Breast epithelium (tissue), 4 donors: Measurements from ENCODE around the gene BAAT. TPM values are rescaled to one million over a fixed set of nuclear protein-coding genes. Genes with fewer than 3 reads are reported as not detected.

Experiments
- DNase-seq, 2 donors: peaks; one replicate each; pipeline ENCODE4 v3.0.0-alpha.2; 2019; ENCODE audit warnings: low spot score in 2 of 2
- H3K27ac ChIP-seq, 2 donors: fragments of 200-600 bp; sonication (generic) in 1 of 2; one replicate each; pipeline ENCODE4 v1.5.1; 2016 to 2019; ENCODE audit warnings: mild to moderate bottlenecking in 1 of 2
- H3K27me3 ChIP-seq, 2 donors: fragments of 200-600 bp; sonication (generic) in 1 of 2; one replicate each; pipeline versions ENCODE4 v1.5.1 to v1.6.0; 2017 to 2019; ENCODE audit warnings: control low read depth in 1 of 2, mild to moderate bottlenecking in 1 of 2
- H3K36me3 ChIP-seq: fragments of 200-600 bp; one replicate; pipeline ENCODE4 v1.5.1; 2019
- H3K4me1 ChIP-seq, 2 donors: fragments of 200-600 bp; sonication (generic); one replicate each; pipeline ENCODE4 v1.5.1; 2016 to 2019; ENCODE audit warnings: control low read depth in 1 of 2
- H3K4me3 ChIP-seq, 3 donors: fragments of 200-600 bp; sonication (generic); 1 replicate in 2 of 3; 2 replicates in 1 of 3; pipeline ENCODE4 v1.5.1; 2016 to 2019; ENCODE audit warnings: mild to moderate bottlenecking in 3 of 3, moderate library complexity in 2 of 3
- H3K9me3 ChIP-seq, 2 donors: fragments of 200-600 bp; sonication (generic) in 1 of 2; one replicate each; pipeline ENCODE4 v1.5.1; 2016 to 2019; ENCODE audit warnings: control low read depth in 1 of 2
- POLR2A ChIP-seq: fragments of 450-650 bp; IDR thresholded peaks from one replicate; pipeline ENCODE4 v1.6.1; 2016; ENCODE audit warnings: antibody characterized with exemption, mild to moderate bottlenecking, moderate library complexity
- POLR2AphosphoS5 ChIP-seq, 3 donors: sonication (generic); formaldehyde crosslinking; IDR thresholded peaks; one replicate each; pipeline ENCODE4 v1.6.1; 2017; ENCODE audit warnings: antibody characterized with exemption in 3 of 3
- intact Hi-C: fragments of 100-400 bp; cut with DNase I; formaldehyde crosslinking; loops from one replicate; pipeline ENCODE4 v1.15.1; 2023; ENCODE audit warnings: low total_unique reads
- total RNA-seq, 3 donors: library from RNA; depleted of rRNA; stranded (reverse); fragments of >200 nt; gene quantifications; one replicate each; pipeline ENCODE4 v1.1.0, GENCODE V29; 2016
- TF ChIP-seq, protein P1 (sequence below), 3 donors: fragments of 450-650 bp; IDR thresholded peaks; one replicate each; pipeline ENCODE4 v1.5.1; 2016 to 2017; ENCODE audit warnings: antibody characterized with exemption in 3 of 3, mild to moderate bottlenecking in 3 of 3, moderate library complexity in 3 of 3

Gene BAAT
- total RNA-seq, 3 donors from 2014 or later: 0.16 TPM; not detected in 2

DNA sequence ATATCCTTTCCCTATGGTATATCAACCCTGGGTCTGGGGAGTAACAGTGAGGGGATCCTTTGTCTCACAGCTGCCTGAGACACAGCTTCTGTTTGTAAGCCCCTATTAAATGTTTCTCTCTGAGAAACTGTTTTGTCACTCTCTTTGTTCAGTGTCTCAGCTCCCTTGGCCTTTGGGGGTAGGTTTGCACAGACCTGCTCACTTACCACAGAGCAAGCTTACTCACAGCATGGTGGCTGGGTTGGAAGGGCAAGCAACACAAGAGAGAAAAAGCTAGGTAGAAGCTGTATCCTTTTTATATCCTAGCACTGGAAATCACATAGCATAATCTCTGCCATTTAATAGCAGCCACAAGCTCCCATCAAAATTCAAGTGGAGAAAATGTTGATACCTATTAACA is 4.5 kb downstream of the BAAT start:
- no peak for DNase-seq
- no peak for TF ChIP-seq POLR2AphosphoS5 (IDR thresholded peaks at IDR 0.05)
- TF ChIP-seq, protein P1, sequence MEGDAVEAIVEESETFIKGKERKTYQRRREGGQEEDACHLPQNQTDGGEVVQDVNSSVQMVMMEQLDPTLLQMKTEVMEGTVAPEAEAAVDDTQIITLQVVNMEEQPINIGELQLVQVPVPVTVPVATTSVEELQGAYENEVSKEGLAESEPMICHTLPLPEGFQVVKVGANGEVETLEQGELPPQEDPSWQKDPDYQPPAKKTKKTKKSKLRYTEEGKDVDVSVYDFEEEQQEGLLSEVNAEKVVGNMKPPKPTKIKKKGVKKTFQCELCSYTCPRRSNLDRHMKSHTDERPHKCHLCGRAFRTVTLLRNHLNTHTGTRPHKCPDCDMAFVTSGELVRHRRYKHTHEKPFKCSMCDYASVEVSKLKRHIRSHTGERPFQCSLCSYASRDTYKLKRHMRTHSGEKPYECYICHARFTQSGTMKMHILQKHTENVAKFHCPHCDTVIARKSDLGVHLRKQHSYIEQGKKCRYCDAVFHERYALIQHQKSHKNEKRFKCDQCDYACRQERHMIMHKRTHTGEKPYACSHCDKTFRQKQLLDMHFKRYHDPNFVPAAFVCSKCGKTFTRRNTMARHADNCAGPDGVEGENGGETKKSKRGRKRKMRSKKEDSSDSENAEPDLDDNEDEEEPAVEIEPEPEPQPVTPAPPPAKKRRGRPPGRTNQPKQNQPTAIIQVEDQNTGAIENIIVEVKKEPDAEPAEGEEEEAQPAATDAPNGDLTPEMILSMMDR (IDR thresholded peaks at IDR 0.05): no peak
- TF ChIP-seq POLR2A: no peak
- H3K4me3 ChIP-seq: no peak overlapping the region
- H3K27me3 ChIP-seq: no peaks in the 10 kb centered on the region
- no peak overlapping the region for H3K27ac ChIP-seq
- H3K9me3 ChIP-seq: peaks cover 8% of the 10 kb centered on the region in 2 donors
- H3K4me1 ChIP-seq: no peaks in the 10 kb centered on the region
- intact Hi-C loops: no loop called here
- no peaks in the 10 kb centered on the region for H3K36me3 ChIP-seq

DNA sequence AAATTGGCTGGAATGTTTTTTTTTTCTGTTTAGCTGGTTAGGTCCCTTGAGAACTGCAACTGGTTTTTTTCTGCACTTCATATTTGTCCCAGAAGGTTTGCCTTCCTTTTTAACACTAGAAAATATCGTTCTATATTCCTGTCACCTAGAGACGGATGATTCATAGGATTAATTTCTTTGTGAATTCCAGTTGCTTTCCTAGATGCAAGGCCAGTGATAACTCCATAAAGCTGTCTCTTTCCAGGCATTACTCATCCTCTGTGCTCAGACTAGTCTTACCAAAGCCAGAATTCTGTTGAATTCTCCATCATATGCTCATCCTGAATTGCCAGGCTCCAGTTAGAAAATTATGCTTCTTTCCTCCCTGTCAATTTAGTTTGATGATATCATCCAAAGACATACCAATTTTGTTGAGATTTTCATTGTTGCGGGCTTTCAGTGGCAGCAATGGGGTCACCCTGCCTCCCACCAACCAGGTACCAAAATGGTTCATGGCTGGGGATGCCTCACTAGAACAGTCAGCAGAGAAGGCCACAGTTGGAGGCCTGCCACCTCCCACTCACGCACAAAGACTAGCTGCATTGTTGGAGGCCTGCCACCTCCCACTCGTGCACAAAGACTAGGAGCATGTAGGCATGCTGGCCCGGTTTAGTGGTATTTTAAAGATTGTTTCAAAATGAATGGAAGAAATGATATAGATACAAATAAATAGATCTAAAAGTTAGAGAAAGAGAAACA is 8.5 kb downstream of the BAAT start:
- Histone ChIP-seq H3K4me3 (peak overlapping the region in 1 of 3 donors; percentile 8), H3K36me3 (no peaks in the 10 kb centered on the region), H3K27ac (no peak overlapping the region), H3K9me3 (peaks cover 0 to 4% of the 10 kb centered on the region in 2 donors), H3K4me1 (no peaks in the 10 kb centered on the region), H3K27me3 (no peaks in the 10 kb centered on the region)
- DNase-seq: no peak
- no peak for TF ChIP-seq POLR2A
- TF ChIP-seq POLR2AphosphoS5 (IDR thresholded peaks at IDR 0.05): no peak
- TF ChIP-seq, protein P1 (IDR thresholded peaks at IDR 0.05): no peak
- intact Hi-C loops: no loop called here

DNA sequence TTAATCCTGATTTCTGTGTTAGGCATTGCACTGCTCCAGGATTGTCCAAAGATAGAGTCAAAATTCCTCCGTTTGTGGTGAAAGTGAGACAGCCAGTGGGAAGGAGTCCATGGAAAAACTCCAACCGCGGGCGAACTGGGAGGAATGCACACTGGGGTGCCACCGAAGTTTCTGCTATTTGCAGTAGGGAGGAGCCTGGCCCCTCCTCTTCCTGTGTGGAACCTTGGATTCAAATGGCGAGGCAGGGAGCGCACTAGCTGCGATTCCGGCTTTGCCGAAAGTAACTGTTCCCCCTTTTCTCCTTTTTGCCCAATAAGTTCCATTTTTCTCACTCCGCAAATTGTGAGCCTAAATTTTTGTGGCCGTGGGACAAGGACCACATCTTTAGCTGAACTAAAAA is 9.3 kb downstream of the BAAT start:
- no peak overlapping the region for H3K27ac ChIP-seq
- no peaks in the 10 kb centered on the region for H3K36me3 ChIP-seq
- no peaks in the 10 kb centered on the region for H3K27me3 ChIP-seq
- peak overlapping the region in 2 of 3 donors; percentile 8 to 20 for H3K4me3 ChIP-seq
- DNase-seq: no peak
- H3K9me3 ChIP-seq: peaks cover 0 to 4% of the 10 kb centered on the region in 2 donors
- intact Hi-C loops: no loop called here
- H3K4me1 ChIP-seq: no peaks in the 10 kb centered on the region
- TF ChIP-seq, protein P1 (IDR thresholded peaks at IDR 0.05): no peak
- TF ChIP-seq POLR2AphosphoS5 (IDR thresholded peaks at IDR 0.05) (no peak), POLR2A (no peak)

DNA sequence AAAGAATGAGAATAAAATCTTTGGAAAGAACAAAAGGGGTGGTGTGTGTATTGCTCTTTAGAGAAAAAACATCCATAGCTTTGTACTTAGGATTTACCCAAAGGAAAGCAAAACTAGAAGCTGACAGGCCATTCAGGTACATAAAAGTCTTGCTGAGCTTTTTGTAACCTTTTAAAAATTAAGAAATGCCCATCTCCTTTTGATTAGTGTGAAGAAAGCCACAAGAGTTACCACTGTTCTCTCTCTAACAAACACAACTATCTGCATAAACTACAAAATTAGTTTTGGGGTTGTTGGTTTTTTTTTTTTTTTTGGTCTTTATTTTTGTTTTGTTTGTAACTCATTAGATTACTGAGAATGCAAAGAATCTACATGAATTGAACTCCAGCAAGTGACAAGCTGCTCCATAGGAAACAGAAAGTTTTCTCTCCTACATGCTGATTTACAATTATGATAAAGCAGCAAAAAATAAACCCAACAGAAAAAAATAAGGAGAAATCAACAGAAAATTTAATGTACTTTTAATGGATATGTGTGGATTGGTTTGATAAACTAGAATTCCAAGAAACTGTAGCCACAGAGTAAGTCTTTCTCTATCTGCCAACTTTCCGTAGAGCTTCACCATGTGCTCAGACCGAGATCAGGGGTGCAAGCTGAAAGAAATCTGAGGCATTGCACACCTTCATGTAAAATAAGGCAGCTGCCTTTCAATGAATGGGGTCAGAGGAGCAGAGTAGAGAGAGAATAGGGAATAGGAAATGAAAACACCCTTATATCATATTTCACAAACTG is 12.3 kb downstream of the BAAT start:
- Histone ChIP-seq H3K27ac (no peak overlapping the region), H3K4me3 (no peak overlapping the region), H3K27me3 (no peaks in the 10 kb centered on the region), H3K36me3 (no peaks in the 10 kb centered on the region), H3K9me3 (peaks cover 0 to under 1% of the 10 kb centered on the region in 2 donors), H3K4me1 (no peaks in the 10 kb centered on the region)
- TF ChIP-seq, protein P1 (IDR thresholded peaks at IDR 0.05): no peak
- TF ChIP-seq POLR2A (no peak), POLR2AphosphoS5 (IDR thresholded peaks at IDR 0.05) (no peak)
- no peak for DNase-seq
- intact Hi-C loops: no loop called here

DNA sequence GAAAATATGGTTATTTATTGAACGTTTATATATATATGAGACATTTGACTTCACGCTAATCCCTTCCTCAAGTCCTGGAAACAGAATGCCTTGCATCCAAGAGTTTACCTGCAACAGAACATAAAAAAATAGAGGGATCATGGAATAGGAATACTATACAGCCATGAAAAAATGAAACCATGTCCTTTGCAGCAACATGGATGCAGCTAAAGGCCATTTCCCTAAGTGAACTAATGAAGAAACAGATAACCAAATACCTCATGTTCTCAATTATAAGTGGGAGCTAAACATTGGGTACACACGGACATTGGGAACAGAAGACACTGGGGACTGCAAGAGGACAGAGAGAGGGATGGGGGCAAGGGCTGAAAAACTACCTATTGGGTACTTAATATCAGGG is 13.0 kb downstream of the BAAT start:
- no peak overlapping the region for H3K27ac ChIP-seq
- TF ChIP-seq POLR2AphosphoS5 (IDR thresholded peaks at IDR 0.05) (no peak), POLR2A (no peak)
- TF ChIP-seq, protein P1 (IDR thresholded peaks at IDR 0.05): no peak
- no peaks in the 10 kb centered on the region for H3K36me3 ChIP-seq
- H3K4me3 ChIP-seq: no peak overlapping the region
- H3K4me1 ChIP-seq: no peaks in the 10 kb centered on the region
- no peaks in the 10 kb centered on the region for H3K27me3 ChIP-seq
- intact Hi-C loops: no loop called here
- no peaks in the 10 kb centered on the region for H3K9me3 ChIP-seq
- no peak for DNase-seq
